Measurements from ENCODE around the gene MSRB1. TPM values are rescaled to one million over a fixed set of nuclear protein-coding genes. Genes with fewer than 3 reads are reported as not detected.

Gene MSRB1
- total and polyA plus RNA-seq, 2 of the 13 experiments (the other 11 are each of a cell fraction or from before 2014, with no cell fraction given) = 32.1 to 75.4 TPM

DNA sequence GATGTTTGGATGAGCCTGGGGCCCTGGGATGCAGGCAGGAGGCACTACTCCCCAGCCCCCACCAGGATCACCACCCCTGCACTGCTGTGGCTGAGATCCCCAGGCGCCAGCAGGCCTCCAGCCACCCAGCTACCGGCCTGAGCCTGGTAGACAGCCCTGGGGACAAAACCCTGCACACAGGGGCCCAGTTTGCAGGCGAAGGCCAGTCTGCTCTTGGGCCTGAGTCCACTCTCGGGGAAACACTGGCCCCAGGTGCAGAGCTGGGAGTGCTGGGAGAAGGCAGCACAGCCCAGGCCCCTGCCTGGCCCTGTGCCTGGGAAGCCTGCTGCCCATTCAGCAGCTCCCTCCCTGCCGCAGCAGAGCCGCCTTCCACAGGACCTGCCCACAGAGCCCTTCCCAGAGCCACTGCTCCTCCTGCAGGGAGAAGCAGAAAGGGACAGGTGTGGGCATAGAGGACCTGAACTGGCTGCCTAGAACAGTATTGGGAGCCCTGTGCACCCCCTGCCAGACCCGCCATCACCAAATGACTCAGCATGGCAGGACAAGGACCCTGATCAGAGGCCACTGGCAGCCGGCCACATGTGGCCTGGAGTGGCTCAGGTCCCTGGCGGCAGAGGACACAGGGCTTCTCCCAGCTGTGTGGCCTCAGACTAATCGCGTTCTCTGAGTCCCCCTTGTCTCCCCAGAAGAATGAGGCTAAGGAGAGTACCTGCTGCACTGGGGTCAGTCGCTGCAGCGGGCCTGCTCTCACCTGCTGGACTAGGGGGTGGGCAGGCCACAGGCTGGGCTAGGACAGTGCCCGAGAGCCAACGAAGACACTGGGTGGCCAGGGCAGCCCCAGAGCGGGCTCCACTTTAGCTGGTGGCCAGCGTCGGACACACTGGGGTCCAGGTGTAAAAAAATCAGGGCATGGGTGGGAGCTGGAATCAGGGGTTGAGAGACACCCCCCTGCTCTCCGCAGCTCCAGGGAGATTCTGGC lies 10.7 kb downstream of the MSRB1 start (continued):
- TF ChIP-seq, protein P1, sequence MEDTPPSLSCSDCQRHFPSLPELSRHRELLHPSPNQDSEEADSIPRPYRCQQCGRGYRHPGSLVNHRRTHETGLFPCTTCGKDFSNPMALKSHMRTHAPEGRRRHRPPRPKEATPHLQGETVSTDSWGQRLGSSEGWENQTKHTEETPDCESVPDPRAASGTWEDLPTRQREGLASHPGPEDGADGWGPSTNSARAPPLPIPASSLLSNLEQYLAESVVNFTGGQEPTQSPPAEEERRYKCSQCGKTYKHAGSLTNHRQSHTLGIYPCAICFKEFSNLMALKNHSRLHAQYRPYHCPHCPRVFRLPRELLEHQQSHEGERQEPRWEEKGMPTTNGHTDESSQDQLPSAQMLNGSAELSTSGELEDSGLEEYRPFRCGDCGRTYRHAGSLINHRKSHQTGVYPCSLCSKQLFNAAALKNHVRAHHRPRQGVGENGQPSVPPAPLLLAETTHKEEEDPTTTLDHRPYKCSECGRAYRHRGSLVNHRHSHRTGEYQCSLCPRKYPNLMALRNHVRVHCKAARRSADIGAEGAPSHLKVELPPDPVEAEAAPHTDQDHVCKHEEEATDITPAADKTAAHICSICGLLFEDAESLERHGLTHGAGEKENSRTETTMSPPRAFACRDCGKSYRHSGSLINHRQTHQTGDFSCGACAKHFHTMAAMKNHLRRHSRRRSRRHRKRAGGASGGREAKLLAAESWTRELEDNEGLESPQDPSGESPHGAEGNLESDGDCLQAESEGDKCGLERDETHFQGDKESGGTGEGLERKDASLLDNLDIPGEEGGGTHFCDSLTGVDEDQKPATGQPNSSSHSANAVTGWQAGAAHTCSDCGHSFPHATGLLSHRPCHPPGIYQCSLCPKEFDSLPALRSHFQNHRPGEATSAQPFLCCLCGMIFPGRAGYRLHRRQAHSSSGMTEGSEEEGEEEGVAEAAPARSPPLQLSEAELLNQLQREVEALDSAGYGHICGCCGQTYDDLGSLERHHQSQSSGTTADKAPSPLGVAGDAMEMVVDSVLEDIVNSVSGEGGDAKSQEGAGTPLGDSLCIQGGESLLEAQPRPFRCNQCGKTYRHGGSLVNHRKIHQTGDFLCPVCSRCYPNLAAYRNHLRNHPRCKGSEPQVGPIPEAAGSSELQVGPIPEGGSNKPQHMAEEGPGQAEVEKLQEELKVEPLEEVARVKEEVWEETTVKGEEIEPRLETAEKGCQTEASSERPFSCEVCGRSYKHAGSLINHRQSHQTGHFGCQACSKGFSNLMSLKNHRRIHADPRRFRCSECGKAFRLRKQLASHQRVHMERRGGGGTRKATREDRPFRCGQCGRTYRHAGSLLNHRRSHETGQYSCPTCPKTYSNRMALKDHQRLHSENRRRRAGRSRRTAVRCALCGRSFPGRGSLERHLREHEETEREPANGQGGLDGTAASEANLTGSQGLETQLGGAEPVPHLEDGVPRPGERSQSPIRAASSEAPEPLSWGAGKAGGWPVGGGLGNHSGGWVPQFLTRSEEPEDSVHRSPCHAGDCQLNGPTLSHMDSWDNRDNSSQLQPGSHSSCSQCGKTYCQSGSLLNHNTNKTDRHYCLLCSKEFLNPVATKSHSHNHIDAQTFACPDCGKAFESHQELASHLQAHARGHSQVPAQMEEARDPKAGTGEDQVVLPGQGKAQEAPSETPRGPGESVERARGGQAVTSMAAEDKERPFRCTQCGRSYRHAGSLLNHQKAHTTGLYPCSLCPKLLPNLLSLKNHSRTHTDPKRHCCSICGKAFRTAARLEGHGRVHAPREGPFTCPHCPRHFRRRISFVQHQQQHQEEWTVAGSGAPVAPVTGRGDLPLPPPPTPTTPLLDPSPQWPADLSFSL (CRISPR knock-in tag; IDR thresholded peaks at IDR 0.05) = no peak
- TF ChIP-seq CAMTA2 (CRISPR knock-in tag; IDR thresholded peaks at IDR 0.05; ENCODE audit: borderline replicate concordance) = no peak
- TF ChIP-seq, protein P2, sequence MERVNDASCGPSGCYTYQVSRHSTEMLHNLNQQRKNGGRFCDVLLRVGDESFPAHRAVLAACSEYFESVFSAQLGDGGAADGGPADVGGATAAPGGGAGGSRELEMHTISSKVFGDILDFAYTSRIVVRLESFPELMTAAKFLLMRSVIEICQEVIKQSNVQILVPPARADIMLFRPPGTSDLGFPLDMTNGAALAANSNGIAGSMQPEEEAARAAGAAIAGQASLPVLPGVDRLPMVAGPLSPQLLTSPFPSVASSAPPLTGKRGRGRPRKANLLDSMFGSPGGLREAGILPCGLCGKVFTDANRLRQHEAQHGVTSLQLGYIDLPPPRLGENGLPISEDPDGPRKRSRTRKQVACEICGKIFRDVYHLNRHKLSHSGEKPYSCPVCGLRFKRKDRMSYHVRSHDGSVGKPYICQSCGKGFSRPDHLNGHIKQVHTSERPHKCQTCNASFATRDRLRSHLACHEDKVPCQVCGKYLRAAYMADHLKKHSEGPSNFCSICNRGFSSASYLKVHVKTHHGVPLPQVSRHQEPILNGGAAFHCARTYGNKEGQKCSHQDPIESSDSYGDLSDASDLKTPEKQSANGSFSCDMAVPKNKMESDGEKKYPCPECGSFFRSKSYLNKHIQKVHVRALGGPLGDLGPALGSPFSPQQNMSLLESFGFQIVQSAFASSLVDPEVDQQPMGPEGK (CRISPR knock-in tag; IDR thresholded peaks at IDR 0.05) = no peak
- TF ChIP-seq HMG20A (CRISPR knock-in tag; IDR thresholded peaks at IDR 0.05; ENCODE audit: borderline replicate concordance) = no peak
- no peak for TF ChIP-seq RAD51 (IDR thresholded peaks at IDR 0.05; ENCODE audit: borderline replicate concordance)
- no peak for TF ChIP-seq ZNF605 (CRISPR knock-in tag; IDR thresholded peaks at IDR 0.05)
- TF ChIP-seq KAT7 (CRISPR knock-in tag; IDR thresholded peaks at IDR 0.05; ENCODE audit: borderline replicate concordance) = no peak
- TF ChIP-seq ATF7 (IDR thresholded peaks at IDR 0.05) = no peak
- TF ChIP-seq ATF7 (CRISPR knock-in tag; IDR thresholded peaks at IDR 0.05) = no peak
- no peak for TF ChIP-seq JUND (CRISPR knock-in tag; IDR thresholded peaks at IDR 0.05)
- no peak for TF ChIP-seq ZNF776 (CRISPR knock-in tag; IDR thresholded peaks at IDR 0.05)
- TF ChIP-seq ZNF780A (CRISPR knock-in tag; IDR thresholded peaks at IDR 0.05) = no peak
- no peak for TF ChIP-seq ZFP90 (CRISPR knock-in tag; IDR thresholded peaks at IDR 0.05; ENCODE audit: borderline replicate concordance)
- TF ChIP-seq CHCHD3 (CRISPR knock-in tag; IDR thresholded peaks at IDR 0.05) = no peak
- no peak for TF ChIP-seq SMYD3 (CRISPR knock-in tag; IDR thresholded peaks at IDR 0.05)
- no peak for TF ChIP-seq HMG20B (CRISPR knock-in tag; conservative IDR thresholded peaks at IDR 0.05)
- TF ChIP-seq SRY (CRISPR knock-in tag; IDR thresholded peaks at IDR 0.05) = no peak
- no peak for TF ChIP-seq MTF1 (CRISPR knock-in tag; IDR thresholded peaks at IDR 0.05)
- TF ChIP-seq ZNF326 (CRISPR knock-in tag; IDR thresholded peaks at IDR 0.05; ENCODE audit: borderline replicate concordance) = no peak
- no peak for TF ChIP-seq ZNF282 (IDR thresholded peaks at IDR 0.05; ENCODE audit: partially characterized antibody)
- TF ChIP-seq NBN (conservative IDR thresholded peaks at IDR 0.05) = no peak
- TF ChIP-seq, protein P3, sequence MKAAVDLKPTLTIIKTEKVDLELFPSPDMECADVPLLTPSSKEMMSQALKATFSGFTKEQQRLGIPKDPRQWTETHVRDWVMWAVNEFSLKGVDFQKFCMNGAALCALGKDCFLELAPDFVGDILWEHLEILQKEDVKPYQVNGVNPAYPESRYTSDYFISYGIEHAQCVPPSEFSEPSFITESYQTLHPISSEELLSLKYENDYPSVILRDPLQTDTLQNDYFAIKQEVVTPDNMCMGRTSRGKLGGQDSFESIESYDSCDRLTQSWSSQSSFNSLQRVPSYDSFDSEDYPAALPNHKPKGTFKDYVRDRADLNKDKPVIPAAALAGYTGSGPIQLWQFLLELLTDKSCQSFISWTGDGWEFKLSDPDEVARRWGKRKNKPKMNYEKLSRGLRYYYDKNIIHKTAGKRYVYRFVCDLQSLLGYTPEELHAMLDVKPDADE (CRISPR knock-in tag; IDR thresholded peaks at IDR 0.05) = no peak

Measured in HepG2 (cell line).